Activated gamma-delta T cell (primary cell): ENCODE measurements around the gene C3orf38.
"Not testable (repeated sequence)": the region's sequence is repeated elsewhere in the genome, so short reads cannot be mapped to it uniquely, and the experiment has no call there.

Source experiments
- DNase-seq: peaks from one replicate; lab custom pipeline; 2025; lab: John Stamatoyannopoulos, UW

C3orf38 gene

GRCh38 chr3:88152841-88153240 lies 3.1 kb downstream of the C3orf38 start:
- DNase-seq: no peak

GRCh38 chr3:88166419-88166971 lies 16.7 kb downstream of the C3orf38 start:
- no peak for DNase-seq

- DNase-seq: no peak
Measured at GRCh38 chr3:88167173-88167572, 17.4 kb downstream of the C3orf38 start.

GRCh38 chr3:88167704-88168103 lies 17.9 kb downstream of the C3orf38 start:
- no peak for DNase-seq

DNA sequence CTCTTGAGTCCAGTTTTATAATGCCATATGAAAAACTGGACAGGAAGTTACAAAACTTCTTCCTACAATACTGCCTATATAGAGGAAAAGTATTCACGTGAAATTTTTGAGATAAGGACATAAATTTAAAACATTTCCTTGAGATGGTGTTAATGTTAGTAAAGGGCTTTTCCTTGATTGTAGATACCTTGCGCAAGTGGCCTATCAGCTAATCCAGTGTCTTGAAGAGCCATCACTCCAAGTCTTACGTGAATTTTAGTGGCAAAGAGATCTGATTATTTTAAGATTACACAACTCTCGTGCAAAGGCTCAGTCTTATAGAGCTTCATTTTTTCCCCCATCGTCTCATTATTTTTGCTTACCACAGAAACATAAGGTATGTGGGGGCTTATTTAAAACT lies 18.4 kb downstream of the C3orf38 start:
- no peak for DNase-seq

GRCh38 chr3:88180398-88180999 lies 30.7 kb downstream of the C3orf38 start:
- DNase-seq: no peak

DNA sequence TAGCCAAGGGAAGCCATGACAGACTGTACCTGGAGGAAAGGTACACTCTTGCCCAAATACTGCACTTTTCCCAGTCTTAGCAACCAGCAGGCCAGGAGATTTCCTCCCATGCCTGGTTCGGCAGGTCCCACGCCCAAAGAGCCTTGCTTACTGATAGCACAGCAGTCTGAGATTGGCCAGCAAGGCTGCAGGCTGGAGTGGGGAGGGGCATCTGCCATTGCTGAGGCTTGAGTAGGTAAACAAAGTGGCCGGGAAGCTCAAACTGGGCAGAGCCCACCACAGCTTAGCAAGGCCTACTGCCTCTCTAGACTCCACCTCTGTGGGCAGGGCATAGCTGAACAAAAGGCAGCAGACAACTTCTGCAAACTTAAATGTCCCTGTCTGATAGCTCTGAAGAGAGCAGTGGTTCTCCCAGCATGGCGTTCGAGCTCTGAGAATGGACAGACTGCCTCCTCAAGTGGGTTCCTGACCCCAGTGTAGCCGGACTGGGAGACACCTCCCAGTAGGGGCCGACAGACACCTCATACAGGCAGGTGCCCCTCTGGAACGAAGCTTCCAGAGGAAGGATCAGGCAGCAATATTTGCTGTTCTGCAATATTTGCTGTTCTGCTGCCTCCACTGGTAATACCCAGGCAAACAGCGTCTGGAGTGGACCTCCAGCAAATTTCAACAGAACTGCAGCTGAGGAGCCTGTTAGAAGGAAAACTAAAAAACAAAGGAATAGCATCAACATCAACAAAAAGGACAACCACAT lies 32.6 kb downstream of the C3orf38 start:
- DNase-seq: not testable (repeated sequence)

GRCh38 chr3:88188436-88188835 lies 38.7 kb downstream of the C3orf38 start:
- DNase-seq: no peak

DNA sequence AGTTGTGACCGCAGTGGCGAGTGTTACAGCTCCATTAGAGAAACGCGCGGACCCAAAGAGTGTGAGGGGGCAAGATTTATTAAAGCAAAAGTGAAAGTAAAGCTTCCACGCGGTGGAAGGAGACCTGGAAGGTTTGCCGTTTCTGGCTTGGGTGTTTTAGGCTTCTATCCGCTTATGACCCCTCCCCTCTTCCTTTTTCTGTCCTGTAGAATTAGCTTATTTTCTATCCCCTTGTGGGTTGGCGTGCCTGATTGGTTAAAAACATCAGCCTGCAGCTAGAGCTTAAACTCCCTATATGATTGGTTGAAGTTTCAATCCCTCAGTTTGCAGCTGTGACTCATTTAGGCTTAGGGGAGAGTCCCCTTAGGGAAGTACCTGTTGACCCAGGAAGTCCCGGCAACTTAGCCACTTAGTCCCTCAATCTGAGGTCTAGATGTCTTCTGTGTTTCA lies 39.6 kb downstream of the C3orf38 start:
- no peak for DNase-seq

- no peak for DNase-seq
Measured at GRCh38 chr3:88191872-88192409, 42.2 kb downstream of the C3orf38 start.

- no peak for DNase-seq
Measured at GRCh38 chr3:88192631-88193030, 42.9 kb downstream of the C3orf38 start.

GRCh38 chr3:88195951-88196434 lies 46.2 kb downstream of the C3orf38 start:
- DNase-seq: no peak

GRCh38 chr3:88198121-88198520 lies 48.4 kb downstream of the C3orf38 start:
- DNase-seq: no peak

GRCh38 chr3:88203642-88204055 lies 53.9 kb downstream of the C3orf38 start:
- DNase-seq: no peak
